HFFc6 (cell line): ENCODE data around the gene TFCP2L1. TPM values are rescaled to one million over a fixed set of nuclear protein-coding genes. Genes with fewer than 3 reads are reported as not detected.

Source experiments
- DNase-seq: peaks from one replicate; pipeline ENCODE4 v3.0.0-alpha.2; 2018
- H3K27ac Mint-ChIP-seq: 2 replicates; pipeline ENCODE4 v1.8.0; 2020; ENCODE audit warnings: mild to moderate bottlenecking, mixed read lengths
- H3K27me3 Mint-ChIP-seq: 2 replicates; pipeline ENCODE4 v1.8.0; 2021; ENCODE audit warnings: mild to moderate bottlenecking, moderate library complexity, mixed read lengths; ENCODE audit not compliant: insufficient read depth
- H3K36me3 Mint-ChIP-seq: 2 replicates; pipeline ENCODE4 v1.8.0; 2021; ENCODE audit warnings: low read depth, mixed read lengths
- H3K4me1 Mint-ChIP-seq: 2 replicates; pipeline ENCODE4 v1.8.0; 2020; ENCODE audit warnings: low read depth, mixed read lengths
- H3K4me3 Mint-ChIP-seq: 2 replicates; pipeline ENCODE4 v1.8.0; 2020; ENCODE audit warnings: mild to moderate bottlenecking, moderate library complexity, mixed read lengths
- H3K9me3 Mint-ChIP-seq: 2 replicates; pipeline ENCODE4 v1.8.0; 2020; ENCODE audit warnings: mild to moderate bottlenecking, mixed read lengths
- CTCF ChIP-seq: fragments of 200-600 bp; sonication (generic); IDR thresholded peaks from 2 replicates; pipeline ENCODE4 v1.5.0; 2021; ENCODE audit warnings: antibody characterized with exemption, mild to moderate bottlenecking
- total RNA-seq, 6 experiments: library from RNA; stranded (reverse); fragmentation: NEBNext Ultra II Directional; extraction: Animal tissue kit (Norgen Biotek cat#: 25700); gene quantifications; 2 replicates in 1 of 6; 3 replicates in 5 of 6; pipeline ENCODE4 v1.2.3, GENCODE V29; 2021

TFCP2L1 gene
- total RNA-seq, 6 experiments from 2014 or later, result 0.03 TPM; not detected in 5

- Mint-ChIP-seq H3K27ac (no peak overlapping the region), H3K9me3 (peaks cover 9% of the 10 kb centered on the region), H3K27me3 (peaks cover 47% of the 10 kb centered on the region), H3K4me1 (no peaks in the 10 kb centered on the region), H3K36me3 (no peaks in the 10 kb centered on the region; the same call in 1 of the 2 replicates), H3K4me3 (no peak overlapping the region)
- DNase-seq, result no peak
- TF ChIP-seq CTCF, result no peak
Observed at GRCh38 chr2:121172456-121172855, 112.5 kb downstream of the TFCP2L1 start.

GRCh38 chr2:121171625-121172119 lies 113.3 kb downstream of the TFCP2L1 start:
- Mint-ChIP-seq H3K4me1 (no peaks in the 10 kb centered on the region), H3K27ac (no peak overlapping the region), H3K36me3 (no peaks in the 10 kb centered on the region; the same call in 1 of the 2 replicates), H3K9me3 (peaks cover 9% of the 10 kb centered on the region), H3K4me3 (no peak overlapping the region), H3K27me3 (peaks cover 43% of the 10 kb centered on the region)
- DNase-seq, result no peak
- no peak for TF ChIP-seq CTCF

- DNase-seq, result no peak
- Mint-ChIP-seq H3K4me1 (no peaks in the 10 kb centered on the region), H3K4me3 (no peak overlapping the region), H3K27me3 (peaks cover 41% of the 10 kb centered on the region), H3K36me3 (no peaks in the 10 kb centered on the region; the same call in 1 of the 2 replicates), H3K9me3 (peaks cover 9% of the 10 kb centered on the region), H3K27ac (no peak overlapping the region)
- TF ChIP-seq CTCF, result no peak
Observed at GRCh38 chr2:121170577-121170976, 114.4 kb downstream of the TFCP2L1 start.

GRCh38 chr2:121167411-121167810 lies 117.6 kb downstream of the TFCP2L1 start:
- DNase-seq, result no peak
- H3K27ac Mint-ChIP-seq, result no peak overlapping the region
- peaks cover 29% of the 10 kb centered on the region for H3K27me3 Mint-ChIP-seq
- H3K4me1 Mint-ChIP-seq, result no peaks in the 10 kb centered on the region
- H3K4me3 Mint-ChIP-seq, result no peak overlapping the region
- TF ChIP-seq CTCF, result no peak
- no peaks in the 10 kb centered on the region; the same call in 1 of the 2 replicates for H3K36me3 Mint-ChIP-seq
- H3K9me3 Mint-ChIP-seq, result peaks cover 14% of the 10 kb centered on the region

Other genes starting within 250 kb of the TFCP2L1 start
- gene RNU4ATAC, start 245.7 kb upstream of the TFCP2L1 start, total RNA-seq, result not detected